Lower leg skin (tissue), 3 donors: ENCODE measurements around the gene CAMK1.

ENCODE experiments used
- POLR2A ChIP-seq, 2 donors: fragments of 450-650 bp; IDR thresholded peaks; one replicate each; pipeline ENCODE4 v1.6.1; 2016 to 2017; ENCODE audit warnings: antibody characterized with exemption in 2 of 2, mild to moderate bottlenecking in 1 of 2, moderate library complexity in 1 of 2
- TF ChIP-seq, protein P1 (sequence below), 3 donors: fragments of 450-650 bp; IDR thresholded peaks; one replicate each; pipeline ENCODE4 v1.5.1; 2016; ENCODE audit warnings: antibody characterized with exemption in 3 of 3, mild to moderate bottlenecking in 3 of 3, moderate library complexity in 2 of 3

DNA sequence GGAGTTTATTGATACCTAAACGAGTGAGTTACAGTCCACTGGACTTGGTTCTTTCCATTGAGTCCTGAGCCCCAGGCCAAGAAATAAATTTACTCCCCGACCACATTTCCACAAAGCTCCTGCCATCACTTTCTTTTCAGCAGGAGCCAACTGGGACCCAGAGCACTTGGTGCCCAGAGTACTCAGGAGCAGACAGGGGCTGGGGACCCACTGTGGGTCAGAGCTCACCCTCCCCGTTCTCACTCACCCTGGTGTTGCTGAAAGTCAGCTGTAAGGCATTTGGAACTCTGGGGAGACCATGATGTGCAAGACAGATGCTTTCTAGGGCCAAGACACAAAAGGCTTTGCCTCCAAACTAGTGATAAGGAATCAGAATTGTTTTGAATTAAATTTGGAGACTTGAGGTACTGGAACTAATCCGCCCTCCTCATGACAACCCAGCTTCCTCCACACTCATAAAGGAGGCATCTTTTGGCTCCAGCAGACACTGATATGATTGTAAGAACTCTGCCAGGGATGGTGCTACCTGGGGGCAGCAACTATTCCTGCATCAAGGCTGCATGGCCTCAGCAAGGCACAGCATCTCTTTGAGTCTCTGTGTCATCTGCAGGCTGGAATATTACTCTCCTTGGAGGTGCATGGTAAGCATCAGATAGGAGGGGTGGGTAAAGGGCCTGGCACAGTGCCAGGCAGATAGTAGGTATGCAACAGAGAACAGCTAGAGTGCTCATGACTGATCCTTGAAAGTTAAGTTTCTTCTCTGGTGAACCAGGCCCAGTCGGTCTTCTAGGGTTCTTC is 7.3 kb upstream of the CAMK1 start:
- TF ChIP-seq, protein P1, sequence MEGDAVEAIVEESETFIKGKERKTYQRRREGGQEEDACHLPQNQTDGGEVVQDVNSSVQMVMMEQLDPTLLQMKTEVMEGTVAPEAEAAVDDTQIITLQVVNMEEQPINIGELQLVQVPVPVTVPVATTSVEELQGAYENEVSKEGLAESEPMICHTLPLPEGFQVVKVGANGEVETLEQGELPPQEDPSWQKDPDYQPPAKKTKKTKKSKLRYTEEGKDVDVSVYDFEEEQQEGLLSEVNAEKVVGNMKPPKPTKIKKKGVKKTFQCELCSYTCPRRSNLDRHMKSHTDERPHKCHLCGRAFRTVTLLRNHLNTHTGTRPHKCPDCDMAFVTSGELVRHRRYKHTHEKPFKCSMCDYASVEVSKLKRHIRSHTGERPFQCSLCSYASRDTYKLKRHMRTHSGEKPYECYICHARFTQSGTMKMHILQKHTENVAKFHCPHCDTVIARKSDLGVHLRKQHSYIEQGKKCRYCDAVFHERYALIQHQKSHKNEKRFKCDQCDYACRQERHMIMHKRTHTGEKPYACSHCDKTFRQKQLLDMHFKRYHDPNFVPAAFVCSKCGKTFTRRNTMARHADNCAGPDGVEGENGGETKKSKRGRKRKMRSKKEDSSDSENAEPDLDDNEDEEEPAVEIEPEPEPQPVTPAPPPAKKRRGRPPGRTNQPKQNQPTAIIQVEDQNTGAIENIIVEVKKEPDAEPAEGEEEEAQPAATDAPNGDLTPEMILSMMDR (IDR thresholded peaks at IDR 0.05), result no peak
- TF ChIP-seq POLR2A (IDR thresholded peaks at IDR 0.05), result no peak
